Measurements from ENCODE around the gene MTLN. TPM values are rescaled to one million over a fixed set of nuclear protein-coding genes. Genes with fewer than 3 reads are reported as not detected.
"Not testable (repeated sequence)": the region's sequence is repeated elsewhere in the genome, so short reads cannot be mapped to it uniquely, and the experiment has no call there.

Gene MTLN
- total RNA-seq, 1 experiment from 2014 or later: 106 TPM

DNA sequence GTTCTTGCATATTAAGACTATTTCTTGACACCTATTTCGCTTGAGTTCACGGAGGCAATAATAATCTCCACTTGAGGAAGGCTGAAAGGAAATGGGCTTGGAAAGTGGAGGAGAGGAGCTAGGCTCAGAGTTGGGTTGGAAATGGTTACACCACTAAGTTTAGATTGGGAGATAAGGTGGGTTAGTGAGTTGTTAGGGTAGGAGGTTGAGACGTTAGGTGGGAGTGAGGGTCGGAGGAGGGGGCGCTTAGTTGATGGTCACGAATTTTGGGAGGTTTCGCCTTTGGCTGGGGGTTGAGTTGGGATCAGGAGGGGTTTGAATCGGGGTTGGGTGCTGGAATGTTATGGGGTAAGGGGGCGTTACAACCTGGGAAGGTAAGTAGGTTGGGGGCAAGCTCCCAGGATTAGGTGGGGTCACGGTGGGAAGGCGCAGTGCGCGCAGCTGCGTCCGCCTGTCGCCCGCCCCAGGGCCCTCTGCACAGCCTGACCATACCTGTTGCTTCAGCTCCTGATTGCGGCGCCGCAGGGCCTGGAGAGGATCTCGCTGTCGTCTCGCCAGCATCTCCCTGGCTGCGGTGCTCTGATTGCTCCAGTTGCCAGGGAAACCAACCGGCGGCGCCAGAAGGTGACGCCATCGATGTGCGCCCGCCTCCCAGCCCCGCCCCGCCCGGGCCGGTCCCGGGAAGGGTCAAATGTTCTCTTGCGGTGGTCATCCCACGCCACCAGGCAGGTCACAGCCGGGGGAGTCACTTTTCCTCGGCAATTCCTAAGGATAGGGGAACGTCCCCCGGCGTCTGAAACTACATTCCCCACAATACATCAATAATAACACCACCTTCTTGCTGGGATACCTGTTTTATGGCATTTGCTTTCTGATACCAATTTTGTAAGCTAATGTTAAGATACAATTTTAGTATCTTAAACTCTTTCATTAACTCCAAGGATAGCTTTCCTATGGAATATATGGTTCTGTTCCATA is 7.7 kb downstream of the MTLN start, which contains the start of gene NPHP1:
Gene NPHP1, minus strand, starts transcription at position 606 of the 978 bp plus-strand sequence. Its CDS starts 45 bp downstream, at position 561.
- DNase-seq (ENCODE audit: low spot score): peak; percentile 88

DNA sequence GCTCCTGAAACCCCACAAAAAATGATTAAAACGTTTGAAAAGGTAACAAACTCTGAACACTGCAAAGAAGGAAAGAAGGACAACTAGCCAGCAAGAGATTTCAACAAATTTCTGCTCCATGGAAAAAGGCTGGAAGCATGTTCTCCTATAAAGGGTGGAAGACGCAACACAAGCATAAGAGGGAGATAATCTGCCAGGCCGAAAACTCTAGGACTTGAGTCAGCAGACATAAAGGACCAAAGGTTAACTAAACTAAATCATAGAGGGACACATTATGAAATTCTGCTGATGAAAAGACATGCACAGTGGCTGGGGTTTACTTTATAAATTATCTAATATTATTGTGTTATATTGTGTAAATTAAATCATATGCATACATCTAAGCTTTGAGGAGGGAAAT is 14.3 kb downstream of the MTLN start:
- no peak for DNase-seq (ENCODE audit: low spot score)

- DNase-seq (ENCODE audit: low spot score): no peak
These were observed 14.9 kb downstream of the MTLN start for GRCh38 chr2:110197452-110197851.

DNA sequence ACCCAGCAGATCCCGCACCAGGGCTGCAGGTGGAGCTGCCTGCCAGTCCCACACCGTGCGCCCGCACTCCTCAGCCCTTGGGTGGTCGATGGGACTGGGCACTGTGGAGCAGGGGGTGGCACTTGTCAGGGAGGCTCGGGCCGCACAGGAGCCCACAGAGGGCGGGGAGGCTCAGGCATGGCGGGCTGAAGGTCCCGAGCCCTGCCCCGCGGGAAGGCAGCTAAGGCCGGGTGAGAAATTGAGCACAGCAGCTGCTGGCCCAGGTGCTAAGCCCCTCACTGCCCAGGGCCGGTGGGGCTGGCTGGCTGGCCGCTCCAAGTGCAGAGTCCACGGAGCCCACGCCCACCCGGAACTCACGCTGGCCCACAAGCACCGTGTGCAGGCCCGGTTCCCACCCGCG is 22.2 kb downstream of the MTLN start:
- DNase-seq (ENCODE audit: low spot score): not testable (repeated sequence)

GRCh38 chr2:110182449-110182848 is 29.9 kb downstream of the MTLN start:
- DNase-seq (ENCODE audit: low spot score): no peak

- no peak for DNase-seq (ENCODE audit: low spot score)
These were observed 32.3 kb downstream of the MTLN start for GRCh38 chr2:110180036-110180435.

GRCh38 chr2:110173523-110173922 is 38.8 kb downstream of the MTLN start:
- peak; percentile 17 for DNase-seq (ENCODE audit: low spot score)

DNA sequence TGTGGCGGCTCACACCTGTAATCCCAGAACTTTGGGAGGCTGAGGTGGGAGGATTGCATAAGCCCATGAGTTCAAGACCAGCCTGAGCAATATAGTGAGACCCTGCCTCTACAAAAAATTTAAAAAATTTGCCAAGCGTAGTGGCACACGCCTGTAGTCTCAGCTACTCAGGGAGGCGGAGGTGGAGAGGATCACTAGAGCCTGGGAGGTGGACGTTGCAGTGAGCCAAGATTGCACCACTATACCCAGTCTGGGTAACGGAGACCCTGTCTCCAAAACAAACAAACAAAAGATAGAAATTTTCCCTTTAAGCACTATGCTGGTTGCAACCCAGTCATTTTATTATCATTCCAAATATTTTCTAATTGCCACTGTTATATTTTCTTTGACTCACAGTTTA is 39.8 kb downstream of the MTLN start:
- DNase-seq (ENCODE audit: low spot score): no peak

GRCh38 chr2:110170102-110170501 is 42.2 kb downstream of the MTLN start:
- no peak for DNase-seq (ENCODE audit: low spot score)

- no peak for DNase-seq (ENCODE audit: low spot score)
These were observed 44.9 kb downstream of the MTLN start for GRCh38 chr2:110167326-110168000.

DNA sequence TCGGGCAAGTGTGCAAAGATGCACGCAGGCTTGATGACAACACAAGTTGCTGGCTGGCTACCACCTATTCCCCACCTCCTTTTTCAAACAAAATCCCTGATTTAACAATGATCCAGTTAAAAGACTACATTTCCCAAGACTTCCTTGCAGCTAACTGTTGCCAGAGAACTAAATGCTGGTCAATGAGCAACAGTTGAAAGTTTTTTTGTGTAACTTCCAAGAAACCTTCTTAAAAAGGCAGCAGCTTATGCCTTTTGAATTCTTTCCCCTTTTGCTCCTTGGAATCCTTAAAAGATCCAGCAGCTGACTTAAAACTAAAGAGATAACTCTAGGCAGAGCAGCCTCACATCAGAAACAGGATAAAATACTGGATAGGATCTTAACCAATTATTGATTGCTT is 46.1 kb downstream of the MTLN start:
- DNase-seq (ENCODE audit: low spot score): no peak

Other genes with a start within 250 kb of the MTLN start
- 82.0 and 83.0 TPM in 2 replicates for gene MALL, start 96.7 kb downstream of the MTLN start, total RNA-seq (2014; rRNA removed; shearing (Covaris generic))
- gene NPHP1, start 7.5 kb downstream of the MTLN start, total RNA-seq (2014; rRNA removed; shearing (Covaris generic)): 0.92 and 2.0 TPM in 2 replicates

Data from HT-29 (cell line).